GM21576 (cell line): Measurements from ENCODE around the gene FIBIN.
"Not testable (repeated sequence)": the region's sequence is repeated elsewhere in the genome, so short reads cannot be mapped to it uniquely, and the experiment has no call there.

Experiments
- ATAC-seq: cut with Tn5 transposase; IDR thresholded peaks from one replicate; pipeline ENCODE4 v1.9.1; 2021; ENCODE audit warnings: mild to moderate bottlenecking, moderate library complexity; ENCODE audit not compliant: unreplicated experiment

FIBIN gene

GRCh38 chr11:26993965-26994457 is at the start of gene FIBIN:
Gene FIBIN, plus strand, starts transcription at chr11:26994112. Its CDS starts 415 bp downstream, at chr11:26994527.
- no peak for ATAC-seq

GRCh38 chr11:26944866-26945664 is 48.8 kb upstream of the FIBIN start:
- ATAC-seq: no peak

GRCh38 chr11:26946257-26946716 is 47.6 kb upstream of the FIBIN start:
- no peak for ATAC-seq

GRCh38 chr11:26947379-26947844 is 46.5 kb upstream of the FIBIN start:
- ATAC-seq: no peak

GRCh38 chr11:26947904-26948639 is 45.8 kb upstream of the FIBIN start:
- no peak for ATAC-seq

- ATAC-seq: no peak
Measured at GRCh38 chr11:26948881-26949280, 45.0 kb upstream of the FIBIN start.

GRCh38 chr11:26949846-26950245 is 44.1 kb upstream of the FIBIN start:
- ATAC-seq: no peak

- no peak for ATAC-seq
Measured at GRCh38 chr11:26950260-26950719, 43.6 kb upstream of the FIBIN start.

- ATAC-seq: no peak
Measured at GRCh38 chr11:26951809-26952515, 42.0 kb upstream of the FIBIN start.

- no peak for ATAC-seq
Measured at GRCh38 chr11:26953770-26954392, 40.0 kb upstream of the FIBIN start.

GRCh38 chr11:26958005-26958701 is 35.8 kb upstream of the FIBIN start:
- ATAC-seq: no peak

GRCh38 chr11:26958702-26959049 is 35.2 kb upstream of the FIBIN start:
- no peak for ATAC-seq

- no peak for ATAC-seq
Measured at GRCh38 chr11:26960281-26960680, 33.6 kb upstream of the FIBIN start.

GRCh38 chr11:26963764-26964163 is 30.1 kb upstream of the FIBIN start:
- ATAC-seq: no peak

GRCh38 chr11:26964339-26964738 is 29.6 kb upstream of the FIBIN start:
- no peak for ATAC-seq

- not testable (repeated sequence) for ATAC-seq
Measured at GRCh38 chr11:26964847-26965485, 28.9 kb upstream of the FIBIN start.

- no peak for ATAC-seq
Measured at GRCh38 chr11:26971961-26972360, 22.0 kb upstream of the FIBIN start.

GRCh38 chr11:26974069-26974783 is 19.7 kb upstream of the FIBIN start:
- ATAC-seq: no peak

GRCh38 chr11:26974996-26975395 is 18.9 kb upstream of the FIBIN start:
- no peak for ATAC-seq
